ENCODE measurements around the gene AOC2.

DNA sequence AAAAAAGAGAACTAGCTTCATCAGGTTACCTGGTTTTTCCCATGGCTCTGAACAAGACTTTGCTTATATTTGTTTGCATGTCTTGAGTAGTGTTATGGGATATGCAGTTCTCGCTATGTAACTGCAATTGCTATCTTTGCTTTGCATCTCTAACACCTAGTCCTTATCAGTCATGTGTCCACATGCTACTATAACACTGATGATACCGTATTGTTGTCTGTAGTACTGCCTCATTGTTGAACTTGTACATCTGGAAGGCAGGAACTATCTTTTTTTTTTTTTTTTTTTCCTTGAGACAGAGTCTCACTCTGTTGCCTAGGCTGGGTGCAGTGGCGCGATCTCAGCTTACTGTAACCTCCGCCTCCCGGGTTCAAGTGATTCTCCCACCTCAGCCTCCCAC lies 8.6 kb upstream of the AOC2 start:
- no peak for TF ChIP-seq EZH2 (IDR thresholded peaks at IDR 0.05; ENCODE audit: borderline replicate concordance)
- TF ChIP-seq, protein P1, sequence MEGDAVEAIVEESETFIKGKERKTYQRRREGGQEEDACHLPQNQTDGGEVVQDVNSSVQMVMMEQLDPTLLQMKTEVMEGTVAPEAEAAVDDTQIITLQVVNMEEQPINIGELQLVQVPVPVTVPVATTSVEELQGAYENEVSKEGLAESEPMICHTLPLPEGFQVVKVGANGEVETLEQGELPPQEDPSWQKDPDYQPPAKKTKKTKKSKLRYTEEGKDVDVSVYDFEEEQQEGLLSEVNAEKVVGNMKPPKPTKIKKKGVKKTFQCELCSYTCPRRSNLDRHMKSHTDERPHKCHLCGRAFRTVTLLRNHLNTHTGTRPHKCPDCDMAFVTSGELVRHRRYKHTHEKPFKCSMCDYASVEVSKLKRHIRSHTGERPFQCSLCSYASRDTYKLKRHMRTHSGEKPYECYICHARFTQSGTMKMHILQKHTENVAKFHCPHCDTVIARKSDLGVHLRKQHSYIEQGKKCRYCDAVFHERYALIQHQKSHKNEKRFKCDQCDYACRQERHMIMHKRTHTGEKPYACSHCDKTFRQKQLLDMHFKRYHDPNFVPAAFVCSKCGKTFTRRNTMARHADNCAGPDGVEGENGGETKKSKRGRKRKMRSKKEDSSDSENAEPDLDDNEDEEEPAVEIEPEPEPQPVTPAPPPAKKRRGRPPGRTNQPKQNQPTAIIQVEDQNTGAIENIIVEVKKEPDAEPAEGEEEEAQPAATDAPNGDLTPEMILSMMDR (IDR thresholded peaks at IDR 0.05; ENCODE audit: poor library complexity): no peak
- TF ChIP-seq EZH2phosphoT487 (IDR thresholded peaks at IDR 0.05; ENCODE audit: low read depth, severe bottlenecking, unreplicated experiment): no peak

Measured in hepatocyte (in vitro differentiated cells).